ENCODE data around the gene NBL1.
A peak's percentile ranks its signal among the peaks of the same experiment; 100 is the strongest.

Gene NBL1

DNA sequence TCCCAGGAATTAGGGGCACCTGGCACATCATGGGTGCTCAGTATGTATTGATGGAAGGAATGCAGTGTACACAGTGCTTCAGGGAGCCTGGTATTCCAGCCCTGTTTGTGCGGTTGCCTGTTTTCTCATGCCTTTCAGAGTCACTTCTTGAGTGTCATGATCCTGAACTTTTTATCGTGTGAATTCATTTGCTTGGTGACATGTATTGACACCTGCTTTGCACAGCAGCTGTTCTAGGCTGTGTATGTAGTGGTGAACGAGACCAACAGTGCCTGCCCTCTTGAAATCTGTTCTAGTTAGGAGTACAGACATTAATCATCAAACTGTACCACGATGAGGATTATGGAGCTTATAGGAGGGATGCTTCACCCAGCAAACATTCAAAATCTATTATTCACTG is 26.7 kb downstream of the NBL1 start:
- DNase-seq (ENCODE audit: low spot score) = no peak

DNA sequence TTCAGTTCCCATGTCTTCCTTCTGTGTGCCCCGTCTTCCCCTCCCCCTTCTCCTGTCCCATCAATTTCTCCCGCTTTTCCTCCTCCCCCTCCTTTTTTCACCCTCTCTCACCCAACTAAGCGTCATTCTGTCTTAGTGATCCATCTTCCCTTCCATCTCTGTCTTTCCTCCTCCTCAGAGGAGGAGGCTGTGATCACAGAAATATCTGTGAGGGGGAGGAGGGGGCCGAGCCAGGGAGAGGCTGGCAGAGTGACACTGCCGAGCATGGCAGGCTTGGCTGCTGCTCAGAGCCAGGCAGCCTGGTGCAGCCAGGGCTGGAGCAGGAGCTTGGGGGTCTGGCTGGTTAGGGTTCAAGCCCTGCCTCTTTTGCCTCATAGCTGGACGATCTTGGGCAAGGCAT is 28.1 kb downstream of the NBL1 start:
- no peak for DNase-seq (ENCODE audit: low spot score)

DNA sequence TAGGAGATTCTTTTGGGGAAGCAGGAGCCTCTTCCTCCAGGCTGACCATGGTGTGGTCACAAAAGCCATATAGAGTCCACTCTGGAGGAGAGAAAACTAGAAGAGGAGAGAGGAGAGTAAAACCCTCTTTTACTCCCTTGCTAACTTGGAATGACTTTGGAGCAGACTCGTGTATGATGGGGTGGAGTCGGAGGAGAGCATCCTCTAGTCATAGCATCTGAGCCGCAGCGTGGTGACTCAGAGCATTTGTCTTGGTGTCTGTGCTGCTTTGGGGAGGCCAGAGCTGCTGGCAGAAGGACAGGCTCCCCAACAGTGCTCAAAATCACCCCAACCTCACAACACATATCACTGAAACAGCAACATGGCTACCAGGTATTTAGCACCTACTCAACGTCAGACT is 31.7 kb downstream of the NBL1 start:
- DNase-seq (ENCODE audit: low spot score) = no peak

DNA sequence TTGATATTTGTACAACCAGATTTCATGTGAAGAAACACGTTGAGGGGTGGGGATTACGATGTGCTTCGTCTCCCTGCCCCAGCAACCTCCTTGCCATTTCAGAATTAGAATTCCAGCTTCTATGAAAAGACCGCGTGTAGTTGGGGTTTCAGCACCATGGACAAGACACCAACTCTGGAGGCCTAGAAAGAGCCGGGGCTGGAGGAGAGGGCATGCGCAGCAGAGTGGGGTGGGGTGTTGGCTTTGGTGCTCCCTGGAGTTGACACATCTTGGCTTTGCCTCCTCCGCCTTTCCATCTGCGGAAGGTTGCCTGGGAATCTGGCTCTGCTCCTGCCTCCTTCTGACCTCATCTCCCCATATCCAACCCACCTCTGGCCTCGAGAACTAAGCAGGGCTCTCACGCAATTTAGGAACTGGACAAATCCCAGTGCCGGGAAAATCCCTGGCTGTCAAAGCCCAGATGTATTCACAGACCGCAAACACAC is 32.4 kb downstream of the NBL1 start:
- peak; percentile 29 for DNase-seq (ENCODE audit: low spot score)

DNA sequence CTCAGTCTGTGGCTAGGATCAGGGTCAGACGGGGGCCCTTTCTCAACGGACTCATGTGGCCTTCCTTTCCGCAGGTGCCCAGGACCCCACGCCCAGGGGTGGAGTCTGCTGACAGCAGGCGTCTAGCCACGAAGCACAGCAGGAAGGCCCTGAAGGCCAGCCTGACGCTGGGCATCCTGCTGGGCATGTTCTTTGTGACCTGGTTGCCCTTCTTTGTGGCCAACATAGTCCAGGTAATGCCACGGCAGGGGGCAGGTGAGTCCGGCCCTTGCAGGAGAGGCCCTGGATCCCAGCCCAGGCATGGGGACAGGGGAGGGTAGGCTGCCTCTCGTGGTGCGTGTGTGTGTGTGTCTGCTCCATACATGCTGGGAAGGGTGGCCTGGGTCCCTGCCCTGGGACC is 34.4 kb downstream of the NBL1 start:
- no peak for DNase-seq (ENCODE audit: low spot score)

DNA sequence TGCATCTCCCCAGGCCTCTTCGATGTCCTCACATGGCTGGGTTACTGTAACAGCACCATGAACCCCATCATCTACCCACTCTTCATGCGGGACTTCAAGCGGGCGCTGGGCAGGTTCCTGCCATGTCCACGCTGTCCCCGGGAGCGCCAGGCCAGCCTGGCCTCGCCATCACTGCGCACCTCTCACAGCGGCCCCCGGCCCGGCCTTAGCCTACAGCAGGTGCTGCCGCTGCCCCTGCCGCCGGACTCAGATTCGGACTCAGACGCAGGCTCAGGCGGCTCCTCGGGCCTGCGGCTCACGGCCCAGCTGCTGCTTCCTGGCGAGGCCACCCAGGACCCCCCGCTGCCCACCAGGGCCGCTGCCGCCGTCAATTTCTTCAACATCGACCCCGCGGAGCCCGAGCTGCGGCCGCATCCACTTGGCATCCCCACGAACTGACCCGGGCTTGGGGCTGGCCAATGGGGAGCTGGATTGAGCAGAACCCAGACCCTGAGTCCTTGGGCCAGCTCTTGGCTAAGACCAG is 34.9 kb downstream of the NBL1 start:
- DNase-seq (ENCODE audit: low spot score) = no peak

DNA sequence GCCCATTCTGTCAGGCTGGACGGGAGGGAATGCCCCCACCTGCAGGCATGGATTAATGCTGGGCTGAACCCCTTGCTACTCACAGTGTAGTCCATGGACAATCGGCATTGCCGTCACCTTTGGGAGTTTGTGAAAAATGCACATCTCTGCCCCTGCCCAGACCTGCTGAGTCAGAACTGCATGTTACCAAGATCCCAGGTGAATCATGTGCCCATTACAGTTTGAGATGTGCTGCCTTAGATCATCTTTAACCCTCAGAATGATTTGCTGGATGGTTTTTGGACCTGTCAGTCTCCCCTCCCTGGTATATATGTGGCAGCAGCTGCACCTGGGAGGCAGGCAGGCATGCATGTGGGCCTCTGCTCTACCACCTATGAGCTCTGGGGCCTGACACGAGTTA is 35.6 kb downstream of the NBL1 start:
- no peak for DNase-seq (ENCODE audit: low spot score)

DNA sequence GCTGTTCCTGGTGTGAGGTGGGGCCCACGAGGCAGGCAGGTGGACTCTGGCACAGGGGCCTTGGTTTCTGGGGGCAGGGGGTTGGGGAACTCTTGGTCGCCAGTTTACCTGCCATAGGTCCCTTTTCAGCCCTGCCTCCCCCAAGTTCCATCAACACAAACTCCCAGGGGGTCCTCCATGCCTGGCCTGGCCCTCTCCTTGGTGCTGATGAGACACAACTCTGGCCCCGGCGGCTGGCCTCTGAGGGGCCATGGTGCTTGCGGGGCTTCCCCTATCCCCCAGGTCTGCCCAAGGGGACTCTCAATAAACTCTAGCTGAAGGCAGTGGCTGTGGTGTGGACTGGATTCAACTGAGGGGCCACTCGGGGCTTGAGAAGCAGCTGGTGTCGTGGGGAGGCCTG is 36.5 kb downstream of the NBL1 start:
- no peak for DNase-seq (ENCODE audit: low spot score)

DNA sequence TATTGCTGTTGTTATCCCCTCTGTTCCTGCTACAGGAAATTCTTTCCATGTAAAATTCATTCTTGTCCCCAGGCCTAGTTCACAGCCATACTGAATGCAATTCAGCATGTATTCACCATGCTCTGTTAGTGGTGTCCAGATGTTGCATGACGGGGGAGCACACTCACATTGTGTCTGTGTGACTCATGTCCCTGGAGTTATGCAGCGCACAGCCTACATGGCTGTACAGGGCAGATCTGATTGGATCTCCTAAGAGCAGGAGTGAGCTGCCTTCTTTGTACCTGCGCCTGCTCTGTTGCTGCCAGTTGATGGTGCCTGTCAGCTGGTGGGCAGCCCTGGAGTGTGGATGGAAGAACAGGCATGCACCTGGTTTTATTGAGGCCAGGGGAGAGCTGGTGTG is 38.1 kb downstream of the NBL1 start:
- DNase-seq (ENCODE audit: low spot score) = peak; percentile 31

DNA sequence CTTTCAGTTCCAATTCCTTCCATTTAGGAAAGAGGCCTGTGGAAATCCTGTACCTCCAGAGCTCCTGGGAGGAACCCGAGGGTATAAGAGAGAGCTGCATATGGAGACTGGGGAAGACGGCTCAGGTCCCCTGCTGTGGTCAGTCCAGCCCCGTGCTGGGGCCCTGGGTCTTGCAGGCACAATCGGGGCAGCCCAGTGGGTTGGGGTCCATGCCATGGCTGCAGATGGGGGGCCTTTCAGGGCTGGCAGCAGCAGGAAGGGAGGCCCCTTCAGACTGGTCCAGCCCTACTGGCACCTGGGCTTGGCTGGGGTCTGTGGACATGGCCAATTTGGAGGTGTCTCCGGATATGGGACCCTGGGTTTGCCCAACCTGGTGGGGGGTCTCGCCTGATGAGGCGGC is 38.8 kb downstream of the NBL1 start:
- no peak for DNase-seq (ENCODE audit: low spot score)

DNA sequence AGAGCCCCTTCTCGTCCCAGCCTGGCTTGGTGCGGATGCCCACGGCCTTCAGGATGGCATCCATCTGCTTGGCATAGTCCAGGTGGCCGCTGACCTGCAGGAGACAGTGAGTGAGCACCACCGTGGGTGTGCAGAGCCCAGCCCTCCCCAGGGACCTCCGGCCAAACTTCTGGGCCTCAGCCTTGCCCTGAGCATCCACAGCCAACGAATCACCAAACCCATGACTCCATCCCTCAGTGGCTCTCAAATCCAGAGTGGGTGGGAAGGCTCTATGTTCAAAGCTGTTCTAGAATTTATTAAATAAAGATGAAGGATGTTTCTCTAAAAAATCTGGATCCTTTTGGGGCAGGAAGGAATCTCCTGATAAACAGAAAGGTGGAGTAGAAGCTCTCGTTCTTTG is 39.2 kb downstream of the NBL1 start:
- DNase-seq (ENCODE audit: low spot score) = no peak

DNA sequence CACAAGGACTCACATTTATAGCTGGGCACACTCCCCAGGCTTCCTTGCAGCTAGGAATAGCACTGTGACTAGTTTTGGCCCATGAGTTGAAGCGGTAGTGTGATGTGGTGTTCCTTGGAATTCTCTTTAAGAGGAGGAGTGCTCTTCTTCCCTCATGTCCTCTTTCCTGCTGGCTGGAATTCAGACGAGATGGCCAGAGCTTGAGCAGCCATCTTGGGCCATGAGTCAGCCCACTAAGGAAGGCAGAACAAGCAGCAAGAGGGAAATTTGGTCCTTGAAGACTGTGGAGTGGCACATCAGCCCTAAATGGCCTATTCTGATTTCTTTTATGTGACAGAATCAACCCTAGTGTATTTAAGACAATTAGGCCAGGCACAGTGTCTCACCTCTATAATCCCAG is 40.6 kb downstream of the NBL1 start:
- no peak for DNase-seq (ENCODE audit: low spot score)

DNA sequence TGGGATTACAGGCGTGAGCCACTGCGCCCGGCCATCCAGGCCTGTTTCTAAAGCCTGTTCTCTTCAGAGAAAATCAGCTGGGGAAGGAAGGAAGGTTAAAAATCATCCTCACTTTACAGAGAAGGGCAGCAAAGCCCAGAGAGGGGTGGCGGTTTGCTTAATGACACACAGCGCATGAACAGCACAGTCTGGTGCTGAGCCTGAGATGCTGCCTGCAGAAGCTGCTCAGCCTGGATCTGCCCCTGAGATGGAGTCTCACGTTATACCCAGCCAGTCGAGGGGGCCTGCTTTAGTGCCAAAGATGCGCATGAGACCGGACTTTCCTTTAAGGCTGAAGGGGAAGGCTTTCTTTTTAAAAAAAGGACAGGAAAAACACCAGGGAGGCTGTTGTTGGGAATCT is 41.9 kb downstream of the NBL1 start:
- DNase-seq (ENCODE audit: low spot score) = no peak

DNA sequence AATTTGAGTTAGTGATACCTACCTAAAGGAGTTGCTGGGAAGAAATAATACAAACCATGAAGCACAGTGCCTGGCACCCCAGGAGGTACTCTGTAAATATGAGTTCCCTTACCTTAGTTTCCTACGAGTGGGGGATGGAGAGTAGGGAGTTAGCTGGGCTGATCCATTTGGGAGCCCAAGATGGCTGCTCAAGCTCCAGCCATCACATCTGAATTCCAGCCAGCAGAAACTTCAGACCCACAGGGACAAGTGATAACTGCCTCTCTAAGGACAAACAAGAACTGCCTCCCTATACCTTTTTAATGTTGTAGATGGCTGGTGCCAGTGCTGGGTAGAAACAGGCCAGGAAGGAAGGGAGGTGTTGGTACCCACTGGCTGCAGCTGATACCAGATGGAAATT is 43.3 kb downstream of the NBL1 start:
- no peak for DNase-seq (ENCODE audit: low spot score)

DNA sequence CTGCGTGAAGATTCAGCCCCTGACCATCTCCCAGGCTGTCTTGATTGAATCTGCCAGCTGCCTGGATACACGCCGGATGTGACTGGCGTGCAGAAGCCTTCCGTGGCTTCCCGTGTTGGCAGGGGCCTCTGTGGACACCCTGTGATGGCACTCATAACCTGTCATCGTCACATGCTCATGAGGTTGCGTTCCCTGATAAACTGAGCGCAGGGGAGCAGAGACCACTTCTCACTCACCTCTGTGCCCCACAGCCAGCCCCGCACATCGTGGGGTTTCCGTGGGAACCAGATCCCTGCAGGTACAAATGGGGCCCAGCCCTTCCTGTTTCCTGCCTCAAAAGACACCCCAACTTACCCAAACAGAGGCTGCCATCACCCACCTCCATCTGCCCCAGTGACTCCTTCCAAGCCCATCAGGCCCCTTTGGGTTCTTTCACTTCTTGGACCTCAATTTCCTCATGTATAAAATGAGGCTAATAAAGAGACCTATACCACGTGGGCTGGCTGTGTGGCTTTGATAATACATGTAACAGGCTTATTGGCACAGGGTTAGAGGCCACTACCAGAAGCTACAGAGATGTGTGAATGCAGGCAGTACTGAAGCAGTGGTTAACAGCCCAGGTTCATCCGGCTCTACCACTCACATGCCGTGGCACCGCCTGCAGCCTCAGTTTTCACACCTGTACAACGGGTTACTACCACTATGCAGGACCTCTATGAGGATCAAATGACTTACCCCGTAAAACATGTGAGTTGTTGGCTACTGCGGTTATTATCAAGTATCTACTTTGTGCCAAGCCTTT is 44.1 kb downstream of the NBL1 start:
- DNase-seq (ENCODE audit: low spot score) = no peak

DNA sequence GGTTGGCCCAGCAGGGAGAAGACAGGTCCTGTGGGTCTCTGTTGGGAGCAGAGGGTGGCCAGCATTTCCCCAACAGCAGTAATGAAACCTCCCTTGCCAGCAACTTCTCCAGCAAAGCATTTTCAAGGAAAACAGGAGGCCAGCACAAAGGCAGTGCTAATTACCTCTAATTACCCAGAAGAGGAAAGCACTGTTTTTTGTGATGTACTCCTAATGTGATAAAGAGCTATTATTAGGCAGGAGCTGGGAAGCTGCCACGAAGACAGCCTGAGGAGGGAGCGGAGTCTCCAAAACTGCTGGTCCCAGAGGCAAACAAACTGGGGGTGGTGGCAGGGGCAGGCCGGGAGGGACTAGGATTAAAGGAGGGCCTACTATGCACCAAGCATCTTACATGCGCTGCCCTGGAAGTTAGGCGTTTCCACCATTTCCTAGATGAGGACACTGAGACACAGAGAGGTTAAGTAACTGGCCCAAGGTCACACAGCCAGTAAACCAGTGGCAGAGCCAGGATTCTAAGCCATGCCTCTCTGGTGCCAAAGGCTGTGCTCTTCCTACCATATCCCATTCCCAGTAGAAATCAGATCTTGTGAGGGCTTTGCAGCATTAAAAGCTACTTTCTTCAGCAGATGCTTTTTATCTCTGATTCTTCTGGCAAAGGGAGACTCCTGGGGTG is 45.1 kb downstream of the NBL1 start:
- no peak for DNase-seq (ENCODE audit: low spot score)

DNA sequence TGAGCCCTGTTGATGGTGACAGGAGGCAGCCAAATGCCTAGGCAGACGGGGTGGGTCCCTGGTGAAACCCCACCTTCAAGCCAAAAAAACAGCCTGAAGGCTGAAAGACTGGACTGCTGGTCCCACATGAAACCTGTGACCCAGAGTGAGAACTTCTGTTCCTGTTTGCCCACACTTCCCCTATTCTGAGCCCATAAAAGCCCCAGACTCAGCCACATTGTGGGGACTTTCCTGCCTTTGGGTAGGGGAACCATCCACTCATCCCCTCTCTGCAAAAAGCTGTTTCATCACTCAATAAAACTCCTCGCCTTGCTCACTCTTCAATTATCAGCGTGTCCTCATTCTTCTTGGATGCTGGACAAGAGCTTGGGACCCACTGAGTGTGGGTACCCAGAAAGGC is 45.7 kb downstream of the NBL1 start:
- DNase-seq (ENCODE audit: low spot score) = no peak

DNA sequence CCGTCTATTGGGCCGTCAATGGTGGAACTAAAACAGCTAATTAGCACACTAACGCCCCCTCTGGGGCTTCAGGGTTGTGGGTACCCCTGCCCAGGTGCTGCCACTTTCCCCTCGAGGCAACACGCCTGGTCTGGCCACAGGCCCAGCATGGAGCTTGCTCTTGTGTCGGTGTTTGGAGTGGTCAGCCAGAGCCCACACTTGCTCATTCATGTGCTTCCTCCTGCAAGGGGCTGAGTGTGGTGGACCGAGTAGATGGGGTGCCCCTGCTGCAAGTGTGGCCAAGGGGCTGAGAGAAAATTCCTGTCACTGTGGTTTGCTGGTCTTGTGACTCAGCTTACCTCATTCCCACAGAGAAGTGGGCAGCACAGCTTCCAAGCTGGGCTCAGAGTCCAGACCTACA is 46.2 kb downstream of the NBL1 start:
- DNase-seq (ENCODE audit: low spot score) = no peak

DNA sequence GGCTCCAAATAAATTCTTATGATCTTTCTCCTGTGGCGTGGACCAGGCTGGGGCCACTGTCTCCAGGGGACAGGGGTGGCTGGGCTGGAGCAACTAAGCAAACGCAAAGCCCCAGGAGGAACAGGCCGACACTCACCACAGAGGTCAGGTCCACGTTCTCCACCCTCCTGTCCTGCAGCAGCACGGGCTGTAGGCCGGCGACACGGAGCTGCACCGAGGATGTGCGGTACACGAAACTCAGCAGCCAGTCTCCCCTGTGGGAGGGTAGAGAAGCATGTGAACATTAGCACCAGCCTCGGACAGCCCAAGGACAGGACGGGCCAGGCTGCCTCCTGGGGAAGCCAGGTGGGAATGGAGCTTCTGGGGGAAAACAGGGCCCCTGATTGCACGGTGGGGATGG is 50.2 kb downstream of the NBL1 start:
- DNase-seq (ENCODE audit: low spot score) = no peak

DNA sequence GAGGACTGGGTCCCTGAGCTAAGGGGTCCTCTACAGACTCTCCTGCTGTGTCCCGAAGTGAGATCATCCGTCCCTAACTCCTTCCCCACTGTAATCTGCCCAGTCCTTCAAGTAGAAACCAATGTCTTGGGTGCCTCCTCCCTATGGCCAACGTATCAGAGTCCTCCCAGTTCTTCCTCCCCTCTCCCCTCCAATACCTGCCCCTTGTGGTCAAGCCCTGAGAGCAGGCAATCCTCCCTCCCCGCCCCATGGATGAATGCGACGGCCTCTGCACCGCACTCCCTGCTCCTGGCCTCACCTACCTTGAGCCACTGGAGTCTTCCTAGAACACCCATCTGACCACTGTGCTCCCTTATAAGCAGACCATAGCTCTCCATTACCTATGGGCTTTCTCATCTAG is 51.7 kb downstream of the NBL1 start:
- no peak for DNase-seq (ENCODE audit: low spot score)

DNA sequence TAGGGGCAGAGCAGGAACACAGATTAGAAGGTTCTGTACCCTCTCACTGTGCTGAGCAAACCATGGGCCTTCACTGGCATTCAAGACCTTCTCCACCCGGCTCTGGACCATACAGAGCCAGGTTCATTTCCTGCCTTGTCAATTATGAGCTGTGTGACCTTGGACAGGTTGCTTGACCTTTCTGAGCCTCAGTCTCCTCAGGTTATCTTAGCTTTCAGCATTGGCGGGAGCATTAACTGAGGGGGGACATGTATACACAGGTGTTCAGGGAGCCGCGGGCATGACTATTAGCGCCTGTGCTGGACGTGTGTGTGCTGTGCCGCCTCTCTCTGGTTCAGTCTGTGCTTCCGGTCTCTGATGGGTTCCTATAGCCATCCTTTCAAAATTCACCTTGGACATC is 52.7 kb downstream of the NBL1 start:
- DNase-seq (ENCODE audit: low spot score) = no peak

DNA sequence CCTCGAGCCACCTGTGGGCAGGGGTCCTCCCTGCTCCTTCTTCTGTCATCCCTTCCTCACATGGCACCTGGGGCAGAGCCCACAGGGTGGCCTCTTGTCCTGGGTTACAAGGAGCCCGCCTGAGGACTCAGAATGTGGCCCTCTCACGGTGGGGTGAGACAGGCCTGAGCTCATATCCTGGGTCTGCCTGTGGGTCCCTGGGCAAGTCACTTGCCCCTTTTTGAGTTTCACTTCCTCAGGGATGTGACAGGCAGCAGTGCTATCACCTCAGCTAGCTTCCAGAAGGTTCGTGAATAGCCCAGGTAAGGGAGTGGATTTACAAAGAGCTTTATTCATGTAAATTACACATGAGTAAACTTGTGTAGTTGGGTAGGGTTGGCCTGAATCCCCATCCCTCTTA is 54.1 kb downstream of the NBL1 start:
- no peak for DNase-seq (ENCODE audit: low spot score)

DNA sequence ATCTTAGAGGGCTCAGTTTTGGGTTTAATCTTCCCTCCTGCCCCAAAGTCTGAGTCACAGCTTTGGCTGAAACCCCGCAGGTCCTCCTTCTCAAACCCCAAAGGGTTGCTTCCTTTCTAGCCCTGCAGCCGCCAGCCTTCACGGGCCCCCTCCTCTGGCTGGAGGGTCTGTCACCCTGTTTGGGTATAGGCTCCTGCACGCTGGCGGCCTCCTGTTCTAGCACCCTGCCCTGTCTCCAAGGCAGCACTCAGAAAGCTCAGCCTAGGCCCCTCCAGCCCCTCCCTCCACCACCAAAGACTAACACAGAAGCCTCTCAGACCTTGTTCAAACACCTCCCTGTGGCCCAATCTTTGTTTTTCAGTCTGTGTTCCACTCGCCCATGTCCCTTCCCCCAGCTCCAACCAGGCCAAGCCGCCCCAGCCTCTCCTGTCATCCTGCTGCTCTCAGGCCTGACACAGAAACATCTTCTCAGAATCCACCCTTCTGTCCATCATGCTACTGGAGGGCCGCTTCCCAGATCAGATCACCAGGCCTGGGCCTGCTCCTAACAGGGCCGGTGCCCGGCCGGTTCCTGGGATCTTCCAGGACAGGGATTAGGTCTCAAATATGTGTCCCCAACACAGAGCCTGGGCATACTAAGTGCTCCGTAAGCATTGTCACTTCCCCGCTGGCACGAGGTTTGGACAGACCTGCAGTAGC is 56.1 kb downstream of the NBL1 start:
- no peak for DNase-seq (ENCODE audit: low spot score)

Measured in SW480 (cell line).